GM13977 (cell line): Measurements from ENCODE around the gene SLC22A23.

ENCODE experiments used
- DNase-seq: peaks from one replicate; pipeline ENCODE4 v3.0.0; 2012; ENCODE audit warnings: low spot score
- CTCF ChIP-seq: IDR thresholded peaks from 2 replicates; pipeline ENCODE4 v1.5.1; 2012; ENCODE audit warnings: mild to moderate bottlenecking, control low read depth; ENCODE audit not compliant: insufficient read depth; ENCODE audit errors: extremely low read depth, missing control alignments
- in situ Hi-C: fragments of 300-500 bp; cut with MboI; formaldehyde crosslinking; loops from one replicate; pipeline ENCODE4 v1.12.0; 2022; ENCODE audit warnings: low sequenced_read_pairs, low pct_unique_long_range_greater_than_20kb, mixed read lengths, inconsistent platforms; ENCODE audit not compliant: unreplicated experiment

Gene SLC22A23

GRCh38 chr6:3240595-3240994 lies 216.3 kb downstream of the SLC22A23 start:
- in situ Hi-C loops: loop anchor here (10.0 kb wide), 1 partner anchor 116 kb away; no protein-coding TSS in a partner anchor
- no peak for DNase-seq
- no peak for TF ChIP-seq CTCF

GRCh38 chr6:3239110-3239830 lies 217.6 kb downstream of the SLC22A23 start:
- in situ Hi-C loops: no loop called here
- no peak for DNase-seq
- TF ChIP-seq CTCF: no peak

GRCh38 chr6:3237761-3238662 lies 218.8 kb downstream of the SLC22A23 start:
- DNase-seq: peak; percentile 12
- no peak for TF ChIP-seq CTCF
- in situ Hi-C loops: no loop called here

GRCh38 chr6:3236005-3236404 lies 220.8 kb downstream of the SLC22A23 start:
- in situ Hi-C loops: no loop called here
- TF ChIP-seq CTCF: no peak
- peak; percentile 27 for DNase-seq

GRCh38 chr6:3235486-3235885 lies 221.4 kb downstream of the SLC22A23 start:
- DNase-seq: peak; percentile 50
- in situ Hi-C loops: no loop called here
- TF ChIP-seq CTCF: no peak

- TF ChIP-seq CTCF: no peak
- DNase-seq: no peak
- in situ Hi-C loops: no loop called here
These were observed 222.9 kb downstream of the SLC22A23 start for GRCh38 chr6:3233904-3234303.
